Caki2 (cell line): ENCODE measurements around the gene AQP5. TPM values are rescaled to one million over a fixed set of nuclear protein-coding genes. Genes with fewer than 3 reads are reported as not detected.

Source experiments
- DNase-seq: peaks from one replicate; pipeline ENCODE4 v3.0.0-alpha.2; 2015; ENCODE audit warnings: low read depth
- in situ Hi-C: cut with HindIII; loops from 2 replicates; pipeline ENCODE4 v1.10.0; 2016; ENCODE audit warnings: low sequenced_read_pairs, low pct_unique_long_range_greater_than_20kb, mixed read lengths
- total RNA-seq: library from RNA; depleted of rRNA; stranded (reverse); fragments of >200 nt; shearing (Covaris generic); gene quantifications from 2 replicates; pipeline ENCODE4 v1.2.3, GENCODE V29; 2014; ENCODE audit warnings: low replicate concordance

AQP5 gene
- total RNA-seq, 1 experiment from 2014 or later, result not detected

DNA sequence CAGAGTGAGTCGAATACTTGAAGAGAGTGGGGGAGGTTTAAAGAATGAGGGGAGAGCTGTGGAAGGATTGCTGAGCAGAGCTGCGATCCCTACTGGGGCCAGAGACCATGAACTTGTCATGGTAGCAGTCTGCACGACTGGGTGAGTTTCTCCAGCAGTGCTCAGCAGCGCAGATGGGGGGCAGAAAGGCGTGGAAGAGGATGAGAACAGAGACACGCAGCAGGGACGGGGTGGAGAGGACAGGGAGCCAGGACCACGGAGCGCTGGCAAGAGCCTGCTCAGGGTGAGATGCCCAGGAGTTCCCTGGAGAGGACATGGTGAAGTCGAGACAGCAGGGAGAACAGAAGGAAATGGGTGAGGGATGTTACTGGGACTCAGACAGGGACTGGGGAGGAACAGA lies 9.0 kb downstream of the AQP5 start:
- in situ Hi-C loops, result loop anchor here (25.0 kb wide), 1 partner anchor 92 kb away; the partner anchor contains the start of gene ASIC1
- DNase-seq, result no peak

DNA sequence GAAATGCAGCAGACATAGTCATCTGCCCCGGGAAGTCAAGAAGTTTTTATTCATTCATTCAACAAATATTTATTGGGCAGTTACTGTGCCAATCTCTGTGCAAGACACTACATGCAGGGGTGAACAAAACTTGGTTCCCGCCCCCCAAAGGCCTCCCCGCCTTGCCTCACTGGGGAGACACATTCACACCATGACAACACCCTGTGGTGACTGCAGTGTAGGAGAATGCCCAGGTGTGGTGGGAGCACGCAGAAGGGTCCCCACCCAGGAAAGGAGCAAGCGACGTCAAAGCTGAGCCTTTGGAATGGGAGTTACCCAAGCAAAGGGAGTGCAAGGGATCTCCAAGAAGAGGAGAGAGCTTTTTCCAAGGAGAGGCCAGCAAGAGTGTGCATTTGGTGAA lies 9.5 kb downstream of the AQP5 start:
- DNase-seq, result no peak
- in situ Hi-C loops, result loop anchor here (25.0 kb wide), 1 partner anchor 91 kb away; the partner anchor contains the start of gene ASIC1

DNA sequence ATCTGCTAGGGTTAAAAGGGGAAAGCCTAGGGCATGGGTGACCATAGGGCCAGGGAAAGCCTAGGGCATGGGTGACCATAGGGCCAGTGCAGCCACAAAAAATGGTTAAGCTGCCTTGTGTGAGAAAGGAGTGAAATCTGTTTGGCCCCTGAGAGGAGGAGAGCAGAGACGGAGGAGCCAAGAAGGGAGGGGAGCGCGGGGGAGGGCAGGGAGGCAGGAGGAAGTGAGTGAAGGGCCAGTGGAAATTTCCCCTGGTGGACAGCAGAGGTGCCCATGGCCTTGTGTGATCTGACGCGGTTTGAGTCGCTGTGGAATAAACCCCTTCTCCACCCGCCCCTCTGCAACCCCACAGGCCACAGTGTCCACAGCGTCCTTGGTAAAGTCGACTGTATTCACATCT lies 10.5 kb downstream of the AQP5 start:
- in situ Hi-C loops, result loop anchor here (25.0 kb wide), 1 partner anchor 90 kb away; the partner anchor contains the start of gene ASIC1
- DNase-seq, result no peak

DNA sequence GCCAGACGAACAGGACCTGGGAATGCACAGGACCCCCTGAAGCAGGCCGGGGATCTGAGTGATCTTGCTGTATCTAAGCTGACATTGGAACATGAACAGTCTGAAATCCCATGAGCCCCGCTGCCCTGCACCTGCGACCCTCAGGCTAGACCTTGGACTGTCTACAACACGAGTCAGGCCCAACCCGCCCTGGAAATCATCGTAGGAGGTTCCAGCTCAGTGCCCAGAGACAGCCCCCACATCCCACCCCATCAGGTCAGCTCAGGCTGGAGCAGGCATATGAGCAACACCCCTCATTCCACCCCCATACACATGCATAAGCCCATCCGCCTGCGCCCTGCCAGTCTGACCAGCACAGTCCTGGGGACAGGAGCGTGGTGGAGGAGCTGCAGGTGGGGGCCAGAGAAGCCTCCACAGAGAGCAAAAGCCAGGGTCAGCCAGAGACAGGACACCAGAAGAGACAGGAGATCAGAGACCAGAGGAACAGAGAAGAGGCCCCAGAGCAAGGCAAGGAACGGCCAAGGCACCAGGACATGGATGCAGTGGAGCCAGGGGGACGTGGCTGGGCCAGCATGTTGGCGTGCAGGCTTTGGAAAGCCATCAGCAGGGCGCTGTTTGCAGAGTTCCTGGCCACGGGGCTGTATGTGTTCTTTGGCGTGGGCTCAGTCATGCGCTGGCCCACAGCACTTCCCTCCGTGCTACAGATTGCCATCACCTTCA lies 11.1 kb downstream of the AQP5 start, which contains the start of gene AQP6:
TSS of gene AQP6 (plus strand) at position 307 of the 720 bp plus-strand sequence. CDS start at position 534, 227 bp downstream.
- in situ Hi-C loops, result loop anchor here (25.0 kb wide), 1 partner anchor 90 kb away; the partner anchor contains the start of gene ASIC1
- DNase-seq, result no peak

DNA sequence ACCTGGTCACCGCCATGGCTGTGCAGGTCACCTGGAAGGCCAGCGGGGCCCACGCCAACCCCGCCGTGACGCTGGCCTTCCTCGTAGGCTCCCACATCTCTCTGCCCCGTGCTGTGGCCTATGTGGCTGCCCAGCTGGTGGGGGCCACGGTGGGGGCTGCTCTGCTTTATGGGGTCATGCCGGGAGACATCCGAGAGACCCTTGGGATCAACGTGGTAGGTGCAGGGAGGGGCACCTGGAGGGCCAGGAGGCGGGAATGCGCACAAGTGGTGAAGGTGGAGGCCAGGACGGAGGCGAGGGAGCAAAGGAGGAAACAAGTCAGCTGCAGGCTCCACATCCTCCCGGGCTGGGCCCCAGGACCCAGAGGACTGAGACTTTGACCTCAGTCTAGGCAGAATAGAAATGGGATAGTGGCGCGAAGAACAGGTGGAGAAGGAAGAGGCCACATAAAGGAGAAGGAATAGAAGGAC lies 11.7 kb downstream of the AQP5 start:
- in situ Hi-C loops, result loop anchor here (25.0 kb wide), 1 partner anchor 89 kb away; the partner anchor contains the start of gene ASIC1
- no peak for DNase-seq

DNA sequence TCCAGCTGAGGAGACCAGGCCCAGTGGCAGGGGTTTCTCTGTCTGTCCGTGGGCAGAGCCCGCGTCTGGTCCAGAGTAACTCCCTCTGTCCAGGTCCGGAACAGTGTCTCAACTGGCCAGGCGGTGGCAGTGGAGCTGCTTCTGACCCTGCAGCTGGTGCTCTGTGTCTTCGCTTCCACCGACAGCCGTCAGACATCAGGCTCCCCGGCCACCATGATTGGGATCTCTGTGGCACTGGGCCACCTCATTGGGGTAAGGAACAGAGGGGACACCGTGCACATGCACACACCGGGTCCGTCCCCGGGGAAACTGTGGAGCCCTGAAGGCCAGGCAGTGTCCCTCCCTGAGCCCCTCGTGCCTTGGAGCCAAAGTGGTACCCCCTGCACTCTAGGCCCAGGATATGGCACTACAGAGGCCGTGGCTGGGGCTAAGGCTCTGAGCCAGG lies 12.6 kb downstream of the AQP5 start:
- DNase-seq, result no peak
- in situ Hi-C loops, result loop anchor here (25.0 kb wide), 1 partner anchor 88 kb away; the partner anchor contains the start of gene ASIC1

DNA sequence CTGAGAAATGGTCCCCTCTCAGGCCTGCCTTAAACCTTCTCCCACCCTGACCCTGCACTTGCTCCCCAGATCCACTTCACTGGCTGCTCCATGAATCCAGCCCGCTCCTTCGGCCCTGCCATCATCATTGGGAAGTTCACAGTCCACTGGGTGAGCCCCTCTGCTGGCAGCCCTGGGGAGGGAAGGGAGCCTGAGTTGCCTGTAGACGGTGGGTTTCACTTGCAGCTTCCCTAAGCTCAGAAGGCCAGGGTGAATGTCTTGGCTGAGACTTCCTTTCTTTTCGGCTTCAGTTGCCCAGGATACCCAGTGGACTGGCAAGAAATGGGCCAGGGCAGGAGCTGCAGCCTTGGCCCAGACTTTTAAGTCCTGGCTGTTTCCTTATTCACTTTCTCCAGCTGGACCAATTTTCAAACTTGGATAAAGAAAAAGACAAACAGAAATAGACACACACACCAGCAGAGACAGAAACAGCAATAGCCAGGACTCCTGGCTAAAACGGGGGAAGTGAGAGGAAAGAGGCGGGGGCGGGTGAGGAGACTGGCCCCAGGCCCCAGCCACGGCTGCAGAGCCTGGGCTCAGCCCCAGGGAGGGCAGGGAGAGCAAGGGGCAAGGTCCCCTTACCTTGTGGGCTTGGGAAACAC lies 13.1 kb downstream of the AQP5 start:
- in situ Hi-C loops, result loop anchor here (25.0 kb wide), 1 partner anchor 88 kb away; the partner anchor contains the start of gene ASIC1
- no peak for DNase-seq

DNA sequence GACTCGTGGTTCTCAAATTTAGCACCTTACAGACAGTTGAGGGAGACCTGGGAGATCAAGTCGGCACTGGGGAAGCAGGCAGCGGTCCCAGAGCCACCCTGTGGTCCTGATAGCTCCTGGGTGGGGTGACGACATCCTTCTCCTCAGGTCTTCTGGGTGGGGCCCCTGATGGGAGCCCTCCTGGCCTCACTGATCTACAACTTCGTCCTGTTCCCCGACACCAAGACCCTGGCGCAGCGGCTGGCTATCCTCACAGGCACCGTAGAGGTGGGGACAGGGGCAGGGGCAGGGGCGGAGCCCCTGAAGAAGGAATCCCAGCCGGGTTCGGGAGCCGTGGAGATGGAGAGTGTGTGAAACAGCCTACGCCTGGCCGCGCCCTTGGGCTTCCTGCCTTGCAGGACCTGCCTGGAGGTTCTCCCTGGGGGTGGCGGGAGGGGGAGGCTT lies 13.7 kb downstream of the AQP5 start:
- in situ Hi-C loops, result no loop called here
- DNase-seq, result no peak

DNA sequence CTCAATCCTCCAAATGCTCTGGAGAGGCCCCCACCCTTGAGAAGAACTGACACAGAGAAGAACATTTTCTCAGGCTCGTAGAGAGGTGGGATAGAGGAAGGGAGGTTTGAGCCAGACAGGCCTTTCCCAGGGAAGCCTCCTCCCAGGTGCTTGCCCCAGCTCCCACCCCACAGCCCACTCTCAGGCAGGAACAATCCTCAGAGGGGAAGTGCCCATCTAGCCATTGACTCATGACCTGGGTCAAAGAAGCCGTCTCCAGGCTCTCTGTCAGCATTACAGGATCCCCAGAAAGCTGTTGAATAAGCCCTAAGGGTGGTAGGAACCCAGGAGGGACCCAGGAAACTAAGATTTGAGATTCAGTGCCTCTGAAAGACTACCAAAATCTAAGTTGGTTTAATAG lies 14.9 kb downstream of the AQP5 start:
- DNase-seq, result no peak
- in situ Hi-C loops, result no loop called here

DNA sequence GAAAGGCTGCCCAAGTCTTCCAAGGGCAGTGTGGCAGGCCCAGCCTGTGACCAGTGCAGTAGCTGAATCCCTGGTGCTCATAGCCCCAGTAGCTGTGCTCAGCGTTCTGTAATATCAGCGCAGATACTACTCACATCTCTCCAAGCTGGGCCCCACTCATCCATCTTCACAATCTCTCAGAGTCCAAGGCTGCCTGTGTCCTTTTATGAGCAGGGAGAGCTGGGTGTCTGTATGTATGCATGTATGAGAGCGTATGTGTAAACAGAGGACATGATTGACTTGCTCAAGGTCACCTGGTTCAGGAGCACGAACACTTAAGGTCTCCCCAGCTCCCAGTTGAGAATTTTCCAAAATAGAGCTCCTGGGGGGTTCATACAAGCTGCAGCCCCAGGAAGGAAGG lies 16.5 kb downstream of the AQP5 start:
- in situ Hi-C loops, result no loop called here

DNA sequence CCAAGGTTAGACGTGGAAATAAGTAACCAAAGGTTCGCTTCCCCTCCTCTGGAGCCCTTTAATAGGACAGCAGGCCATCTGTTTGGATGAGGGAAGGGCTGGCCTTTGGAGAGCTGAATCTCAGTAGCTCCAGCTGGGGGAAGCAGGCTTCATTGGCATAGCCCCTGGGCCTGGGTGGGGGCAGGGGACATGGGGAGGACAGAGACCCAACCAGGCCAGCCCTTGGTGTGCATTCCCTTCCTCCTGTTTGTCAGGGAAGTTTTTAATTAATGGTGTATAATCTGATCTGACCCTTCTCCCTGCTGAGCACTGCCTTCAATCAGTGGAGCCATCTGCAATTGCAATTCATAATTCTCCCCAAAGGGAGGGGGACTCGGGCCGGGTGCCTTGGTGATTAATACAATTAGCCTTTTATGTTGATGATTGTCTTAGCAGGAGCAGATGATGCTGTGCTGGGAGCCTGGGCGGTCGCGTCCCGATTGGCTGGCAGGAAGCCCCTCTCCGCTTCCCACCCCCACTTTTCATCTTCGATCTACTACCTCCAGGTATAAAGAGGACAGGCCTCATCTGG lies 17.4 kb downstream of the AQP5 start:
- in situ Hi-C loops, result no loop called here
- DNase-seq, result no peak

More for the DNA sequence above, 16.5 kb downstream of the AQP5 start:
- DNase-seq, result no peak

DNA sequence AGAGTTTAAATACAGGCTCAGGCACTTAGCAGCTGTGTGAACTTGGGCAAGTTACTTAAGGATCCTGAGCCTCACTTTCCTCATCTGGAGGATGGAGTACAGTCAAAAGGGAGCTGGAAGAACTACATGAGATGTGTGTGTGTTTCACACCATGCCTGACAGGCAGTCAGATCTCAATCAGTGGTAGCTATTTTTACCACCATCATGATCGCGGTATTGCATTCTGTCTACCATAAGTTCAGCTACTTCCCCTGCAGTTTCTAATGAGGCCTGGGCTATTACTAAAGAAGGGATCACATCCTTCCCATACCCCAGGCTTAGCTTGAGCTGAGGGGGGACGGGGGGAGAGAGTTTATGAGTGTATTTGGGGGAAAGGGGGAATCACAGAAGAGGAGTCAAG lies 18.1 kb downstream of the AQP5 start:
- no peak for DNase-seq
- in situ Hi-C loops, result no loop called here

DNA sequence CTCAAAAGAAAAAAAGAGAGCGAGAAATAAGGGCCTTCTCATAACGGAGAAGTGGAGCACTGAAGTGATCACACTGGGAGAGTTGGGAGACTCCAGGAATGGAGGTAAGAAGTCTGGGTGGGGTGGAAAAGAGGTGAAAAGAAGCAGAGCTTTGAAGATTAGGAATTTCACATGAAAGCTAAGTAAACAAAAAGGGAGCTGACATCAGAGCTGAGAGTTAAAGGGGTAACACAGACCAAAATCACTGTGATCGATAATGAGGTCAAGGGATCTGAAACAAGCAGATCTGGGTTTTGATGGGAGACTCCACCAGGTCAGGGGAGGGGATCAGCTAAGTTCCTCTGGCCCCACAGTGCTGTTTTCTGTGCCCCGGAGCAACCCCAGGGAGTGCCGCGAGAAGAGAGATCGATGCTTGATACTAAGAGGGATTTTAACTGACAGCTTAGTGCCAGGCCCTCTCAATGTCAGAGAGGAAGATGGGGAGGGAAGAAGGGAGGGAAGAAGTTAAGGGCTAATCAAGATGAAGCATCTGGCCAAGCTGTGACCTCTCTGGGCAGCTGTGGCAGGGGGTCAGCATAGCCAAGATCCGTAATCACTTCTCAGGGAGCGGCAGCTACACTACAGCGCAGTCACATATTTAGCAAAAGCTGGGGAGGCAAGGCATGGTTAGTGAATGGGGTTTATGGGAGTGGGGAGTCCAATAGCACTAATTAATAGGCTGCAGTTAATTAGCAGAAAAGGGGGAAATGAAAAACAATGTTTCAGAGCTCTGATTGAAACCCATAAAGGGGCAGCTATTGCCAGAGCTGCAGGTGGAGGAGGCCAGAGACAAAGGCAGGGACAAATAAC lies 19.1 kb downstream of the AQP5 start:
- DNase-seq, result no peak

DNA sequence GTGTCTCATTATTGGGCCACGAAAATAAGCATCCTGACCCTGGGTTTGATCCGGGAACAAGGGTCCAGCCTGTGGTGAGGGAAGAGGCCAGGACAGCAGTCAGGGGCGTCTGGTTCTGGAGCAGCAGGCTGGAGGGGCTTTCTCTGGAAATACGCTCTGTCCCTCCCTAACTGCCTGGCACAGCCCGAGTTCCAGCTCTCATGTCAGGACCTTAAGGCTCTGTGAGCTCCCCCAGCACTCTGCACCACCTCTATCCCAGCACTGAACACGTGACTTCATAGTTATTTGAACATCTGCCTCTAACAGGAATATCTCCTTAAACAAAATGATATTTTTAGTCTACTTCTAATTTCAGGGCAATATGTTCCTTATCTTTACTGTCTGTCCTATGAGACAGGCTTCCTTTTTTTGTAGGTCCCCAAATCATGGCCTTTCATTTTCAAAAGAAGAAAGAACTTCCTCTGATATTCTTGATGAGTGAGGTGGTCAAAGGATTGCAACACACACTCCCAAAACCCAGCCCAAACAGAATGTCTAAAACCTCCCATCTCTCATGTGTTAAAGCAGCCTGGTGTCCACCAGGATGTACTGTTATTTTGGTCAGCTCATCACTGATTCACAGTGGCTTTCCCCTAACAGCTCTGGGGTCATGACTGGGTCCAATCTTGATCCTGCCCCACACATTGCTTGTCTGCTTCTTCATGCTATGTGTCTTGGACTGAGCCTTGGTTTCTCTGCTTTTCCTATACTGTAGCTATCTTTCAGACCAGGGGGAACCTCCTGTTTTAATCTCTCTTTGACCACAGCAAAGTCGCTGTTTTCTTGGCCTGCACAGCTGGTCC lies 20.8 kb downstream of the AQP5 start:
- no peak for DNase-seq
- in situ Hi-C loops, result no loop called here

More for the DNA sequence above, 19.1 kb downstream of the AQP5 start:
- in situ Hi-C loops, result no loop called here

DNA sequence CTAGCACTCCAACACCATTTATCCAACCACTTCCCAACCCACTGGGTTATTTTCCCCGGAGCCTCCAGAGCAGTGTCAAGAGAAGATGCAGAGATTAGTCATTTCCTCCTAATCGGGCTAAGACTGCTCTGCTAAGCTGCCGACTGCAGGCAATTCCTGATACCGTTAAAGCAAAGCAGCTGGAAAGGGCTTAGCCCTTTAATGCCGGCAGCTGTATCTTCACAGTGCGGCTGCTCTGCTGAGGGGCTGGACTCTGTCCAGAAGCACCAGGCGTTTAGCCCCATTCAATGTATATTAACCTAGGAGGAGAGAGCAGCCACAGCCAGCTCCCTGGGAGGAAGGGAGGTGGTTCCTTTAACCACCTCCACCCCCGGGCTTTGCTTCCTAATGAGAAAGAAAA lies 22.2 kb downstream of the AQP5 start:
- no peak for DNase-seq
- in situ Hi-C loops, result no loop called here

DNA sequence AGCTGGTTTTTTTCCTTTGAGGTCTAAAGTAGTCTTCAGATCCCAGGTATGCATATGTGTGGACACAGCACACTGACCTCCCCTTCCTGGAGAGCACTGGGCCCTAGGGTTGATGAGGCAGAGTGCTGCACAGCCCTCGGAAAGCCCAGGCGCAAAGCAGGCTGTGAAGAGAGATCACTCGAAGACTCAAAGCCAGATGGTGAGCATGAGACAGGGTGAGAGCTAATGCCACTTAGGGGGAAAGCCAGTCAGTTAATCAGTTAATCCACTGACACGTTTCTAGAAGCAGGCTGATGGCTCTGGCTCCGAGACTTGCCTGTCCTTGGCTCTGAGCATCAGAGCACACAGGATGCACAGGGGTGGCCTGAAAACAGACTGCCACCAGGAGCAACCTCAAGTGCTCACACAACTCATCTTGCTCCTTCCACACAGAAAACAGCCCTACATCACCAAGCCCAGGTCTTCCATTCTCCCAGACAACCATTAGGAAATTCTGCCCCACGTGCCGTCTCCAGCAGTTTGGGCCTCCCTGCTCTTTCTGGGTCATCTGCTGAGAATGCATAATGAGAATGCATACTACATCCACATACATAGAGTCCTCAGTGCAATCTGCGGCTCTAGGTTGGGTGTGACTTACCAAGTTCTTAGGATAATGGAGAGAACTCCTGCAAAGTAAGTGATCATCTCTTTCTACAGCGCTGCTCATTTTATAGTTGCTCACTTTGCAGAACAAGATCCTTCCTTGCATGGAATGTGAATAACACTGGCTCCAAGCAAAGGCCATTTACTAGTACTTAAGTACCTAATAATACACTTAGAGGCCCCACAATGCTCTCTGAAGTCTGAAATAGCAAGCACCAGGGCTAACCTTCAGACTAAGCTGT lies 23.0 kb downstream of the AQP5 start:
- in situ Hi-C loops, result no loop called here
- no peak for DNase-seq
